IPS-NIHi7 (cell line): Measurements from ENCODE around the gene P2RY6.
"Not testable (repeated sequence)": the region's sequence is repeated elsewhere in the genome, so short reads cannot be mapped to it uniquely, and the experiment has no call there.

Experiments
- DNase-seq: peaks from one replicate; pipeline ENCODE4 v3.0.0; 2012; ENCODE audit warnings: mixed read lengths; ENCODE audit errors: extremely low spot score

Gene P2RY6

GRCh38 chr11:73260127-73260457 lies 12.0 kb upstream of the P2RY6 start:
- DNase-seq, result no peak

- DNase-seq, result no peak
Measured at GRCh38 chr11:73262851-73263495, 9.2 kb upstream of the P2RY6 start.

DNA sequence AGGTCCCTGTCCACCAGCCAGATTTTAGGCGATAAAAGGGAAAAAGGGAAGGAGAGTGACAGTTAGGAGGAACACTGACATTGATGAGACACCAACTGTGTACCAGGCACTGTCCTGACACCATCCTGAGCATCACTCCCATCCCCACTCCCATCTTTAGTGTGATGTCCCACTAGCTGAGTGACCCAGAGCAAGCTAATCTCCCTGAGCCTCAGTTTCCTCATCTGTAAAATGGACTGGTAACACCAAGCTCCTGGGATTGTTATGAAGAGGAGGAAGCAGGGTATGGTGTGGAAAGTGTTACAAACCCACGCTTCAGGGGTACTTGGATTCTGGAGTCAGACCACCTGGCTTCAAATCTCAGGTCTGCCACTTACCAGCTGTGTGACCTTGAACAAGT lies 8.5 kb upstream of the P2RY6 start:
- no peak for DNase-seq

GRCh38 chr11:73265278-73265810 lies 6.8 kb upstream of the P2RY6 start:
- DNase-seq, result no peak

- DNase-seq, result no peak
Measured at GRCh38 chr11:73265853-73266645, 6.1 kb upstream of the P2RY6 start.

DNA sequence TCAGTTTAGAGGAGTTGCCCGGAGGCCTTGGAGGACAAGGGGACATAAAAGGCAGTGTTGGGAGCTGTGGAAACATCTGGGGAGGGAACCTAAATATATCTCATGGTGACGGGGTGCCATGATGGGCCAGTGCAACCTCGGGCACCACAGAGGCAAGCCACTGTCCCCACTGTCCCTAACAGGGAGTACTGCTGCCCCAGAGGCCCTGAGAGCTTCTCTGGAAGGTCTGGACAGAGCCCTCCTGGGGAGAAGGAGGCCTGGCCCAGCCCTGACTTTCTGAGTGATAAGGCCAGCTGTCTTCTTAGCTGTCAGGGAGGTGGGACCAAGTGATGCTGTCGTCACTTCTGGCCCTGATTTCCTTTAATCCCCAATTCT lies 5.5 kb upstream of the P2RY6 start:
- DNase-seq, result no peak

- DNase-seq, result no peak
Measured at GRCh38 chr11:73267122-73267846, 4.9 kb upstream of the P2RY6 start.

- DNase-seq, result no peak
Measured at GRCh38 chr11:73267906-73268540, 4.1 kb upstream of the P2RY6 start.

DNA sequence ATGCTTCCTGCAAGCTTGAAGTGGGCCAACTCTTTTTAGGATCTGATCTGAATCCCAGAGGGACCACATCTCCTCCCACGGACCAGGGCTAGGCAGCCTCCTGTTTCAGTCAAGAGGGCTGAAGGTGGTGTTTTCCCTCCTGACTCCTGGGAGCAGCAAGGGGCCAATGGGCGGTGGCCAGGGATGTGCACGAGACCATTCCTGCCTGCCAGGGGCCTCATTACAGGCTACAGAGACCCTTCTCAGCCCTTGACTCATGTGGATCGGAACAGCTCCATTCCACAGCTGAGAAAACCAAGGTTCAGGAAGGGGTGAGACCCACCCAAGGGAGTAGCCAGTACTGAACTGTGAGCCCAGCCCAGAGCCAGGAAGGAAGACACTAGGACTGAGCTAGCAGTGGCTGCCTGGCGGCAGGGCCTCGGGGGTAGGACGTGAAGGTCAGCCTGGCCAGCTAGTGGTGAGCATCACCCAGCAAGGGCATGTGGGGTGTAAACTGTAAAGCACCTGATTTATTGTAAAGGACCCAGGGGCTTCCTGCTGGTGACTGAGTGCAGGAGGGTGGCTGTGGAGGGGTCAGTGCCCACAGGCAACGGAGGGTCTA lies 3.4 kb upstream of the P2RY6 start:
- DNase-seq, result no peak

- DNase-seq, result no peak
Measured at GRCh38 chr11:73269459-73270015, 2.6 kb upstream of the P2RY6 start.

DNA sequence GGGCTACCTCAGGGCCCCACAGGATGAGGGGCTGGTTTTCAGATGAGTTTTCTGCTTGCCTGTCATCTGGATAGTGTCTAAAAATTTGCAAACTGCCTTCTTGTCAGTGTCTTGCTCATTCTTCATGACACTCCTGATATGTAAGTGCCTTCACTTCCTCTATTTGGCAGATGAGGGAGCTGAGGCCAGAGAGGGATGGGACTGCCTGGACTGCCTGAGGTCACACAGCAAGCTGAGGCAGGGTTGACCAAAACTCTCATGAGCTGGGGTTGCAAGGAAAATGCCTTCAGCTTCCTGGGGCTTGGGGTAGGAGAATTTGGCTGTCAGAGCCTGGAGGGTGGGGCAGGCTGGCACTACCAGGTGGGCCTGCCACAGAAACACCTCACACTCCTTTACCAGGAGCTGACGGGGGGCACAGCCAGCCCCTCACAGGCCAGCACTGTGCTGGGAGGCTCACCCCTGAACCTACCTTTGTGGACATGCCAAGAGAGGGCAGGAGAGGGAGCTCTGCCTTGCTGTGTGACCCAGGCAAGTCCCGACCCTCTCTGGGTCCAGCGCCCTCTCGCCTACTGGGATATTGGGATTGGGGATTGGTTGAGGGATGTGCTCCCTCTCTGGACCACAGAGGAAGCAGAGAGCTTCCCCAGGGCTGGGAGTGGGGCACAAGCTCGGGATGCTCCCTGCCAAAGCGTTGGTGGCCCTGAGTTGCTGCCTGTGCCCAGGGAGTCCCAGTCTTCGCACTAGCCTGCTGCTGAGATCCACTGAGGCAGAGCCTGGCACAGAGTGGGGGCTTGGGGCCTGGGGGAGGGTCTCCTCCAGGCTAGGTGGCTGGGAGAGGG lies 1.9 kb upstream of the P2RY6 start:
- no peak for DNase-seq

- DNase-seq, result no peak
Measured at GRCh38 chr11:73270855-73271477, 1.2 kb upstream of the P2RY6 start.

- not testable (repeated sequence) for DNase-seq
Measured at GRCh38 chr11:73271478-73271865, 666 bp upstream of the P2RY6 start.

- no peak for DNase-seq
Measured at GRCh38 chr11:73272680-73273038, 521 bp downstream of the P2RY6 start.

- no peak for DNase-seq
Measured at GRCh38 chr11:73273222-73273895, 1.2 kb downstream of the P2RY6 start.

GRCh38 chr11:73274191-73274590 lies 2.1 kb downstream of the P2RY6 start:
- not testable (repeated sequence) for DNase-seq

DNA sequence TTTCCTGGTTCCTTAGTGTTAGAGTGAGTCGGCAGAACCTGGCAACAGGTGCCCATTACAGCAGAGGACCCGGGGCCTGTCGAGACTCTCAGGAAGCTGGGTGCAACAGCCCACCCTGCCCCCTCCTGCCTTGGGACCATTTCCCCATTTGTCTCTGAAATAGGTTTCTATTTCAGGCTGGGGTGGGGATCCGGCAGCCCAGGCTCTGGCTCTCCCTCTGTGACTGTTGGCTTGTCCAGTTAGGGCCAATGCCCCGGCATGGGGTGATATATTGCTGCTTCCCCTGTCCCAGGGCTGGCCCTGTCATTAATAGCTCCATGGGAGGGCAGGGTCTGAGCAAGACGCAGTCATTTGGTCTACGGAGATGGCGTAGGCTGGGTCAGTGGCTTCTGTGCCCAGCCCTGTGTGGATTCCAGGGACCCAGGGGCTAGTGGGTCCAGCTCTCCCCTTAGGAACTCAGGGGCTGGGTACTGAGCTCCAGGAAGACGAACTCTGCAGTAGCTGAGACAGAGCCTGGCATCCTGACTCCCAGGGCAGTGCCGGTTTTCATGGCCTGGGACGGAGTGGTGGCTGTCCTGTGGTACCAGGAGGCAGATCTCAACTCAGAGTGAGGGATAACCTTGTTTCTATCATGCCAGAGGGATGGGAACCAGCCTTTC lies 2.7 kb downstream of the P2RY6 start:
- no peak for DNase-seq

GRCh38 chr11:73275381-73275750 lies 3.2 kb downstream of the P2RY6 start:
- no peak for DNase-seq

DNA sequence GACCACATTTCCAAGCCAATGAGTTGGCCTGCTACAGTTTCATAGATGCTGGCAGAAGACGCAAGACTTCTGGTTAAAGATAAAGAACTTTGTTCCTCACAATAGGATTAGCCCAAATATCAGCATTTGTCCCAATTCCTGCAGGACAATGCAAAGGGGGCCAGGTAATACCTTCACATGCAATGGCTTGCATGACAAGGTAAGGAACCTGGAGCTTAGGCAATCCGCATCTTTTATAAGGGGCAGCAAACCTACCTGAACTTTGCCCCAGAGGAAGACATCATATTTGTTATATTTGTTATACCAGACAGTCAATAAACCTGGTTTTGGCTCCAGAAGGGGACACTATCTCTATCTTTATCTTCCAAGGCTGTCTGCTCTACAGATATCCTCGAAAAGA lies 5.3 kb downstream of the P2RY6 start:
- DNase-seq, result no peak
